Neural cell (in vitro differentiated cells): ENCODE measurements around the gene CARD14. TPM values are rescaled to one million over a fixed set of nuclear protein-coding genes. Genes with fewer than 3 reads are reported as not detected.

Source experiments
- H2AFZ ChIP-seq: fragments of 200-600, 300-800 bp; sonication (generic), shearing (Covaris generic); 2 replicates; pipeline ENCODE4 v1.6.0; 2014; ENCODE audit warnings: low read depth, mild to moderate bottlenecking, antibody characterized with exemption, low read length, moderate library complexity
- H3F3A ChIP-seq: fragments of 200-600 bp; shearing (Covaris generic); 2 replicates; pipeline ENCODE4 v1.6.1; 2016; ENCODE audit warnings: mild to moderate bottlenecking, moderate library complexity, mixed read lengths, antibody characterized with exemption, low read length; ENCODE audit not compliant: insufficient read depth, poor library complexity, severe bottlenecking
- H3K27ac ChIP-seq: fragments of 200-600, 300-800 bp; sonication (generic), shearing (Covaris generic); 2 replicates; pipeline ENCODE4 v1.5.1; 2014; ENCODE audit warnings: mild to moderate bottlenecking, low read length, moderate library complexity
- H3K27me3 ChIP-seq: fragments of 300-800, 200-600 bp; sonication (generic), shearing (Covaris generic); 2 replicates; pipeline ENCODE4 v1.6.0; 2014; ENCODE audit warnings: mild to moderate bottlenecking, low read depth, low read length, moderate library complexity; ENCODE audit not compliant: insufficient read depth
- H3K36me3 ChIP-seq: fragments of 300-800, 200-600 bp; sonication (generic), shearing (Covaris generic); 2 replicates; pipeline ENCODE4 v1.5.1; 2014; ENCODE audit warnings: mild to moderate bottlenecking, antibody characterized with exemption, low read length, moderate library complexity; ENCODE audit not compliant: insufficient read depth
- H3K4me2 ChIP-seq: fragments of 300-800, 200-600 bp; sonication (generic), shearing (Covaris generic); 2 replicates; pipeline ENCODE4 v1.6.0; 2014; ENCODE audit warnings: mild to moderate bottlenecking, low read length
- H3K4me3 ChIP-seq: fragments of 300-800, 200-600 bp; sonication (generic), shearing (Covaris generic); 2 replicates; pipeline ENCODE4 v1.5.1; 2014; ENCODE audit warnings: mild to moderate bottlenecking, low read length, moderate library complexity
- H3K79me2 ChIP-seq: fragments of 200-600 bp; shearing (Covaris generic); replicated peaks from 2 replicates; pipeline ENCODE4 v1.6.0; 2014; ENCODE audit warnings: mild to moderate bottlenecking, low read length, moderate library complexity; ENCODE audit not compliant: insufficient read depth
- H3K9ac ChIP-seq: fragments of 300-800, 200-600 bp; sonication (generic), shearing (Covaris generic); 2 replicates; pipeline ENCODE4 v1.6.1; 2016; ENCODE audit warnings: mild to moderate bottlenecking, low read length, mixed read lengths
- H3K9me2 ChIP-seq: fragments of 200-600 bp; shearing (Covaris generic); 2 replicates; pipeline ENCODE4 v1.6.1; 2016; ENCODE audit warnings: mild to moderate bottlenecking, low read length, mixed read lengths; ENCODE audit not compliant: insufficient read depth
- H3K9me3 ChIP-seq: fragments of 200-600, 300-800 bp; sonication (generic), shearing (Covaris generic); 2 replicates; pipeline ENCODE4 v1.6.1; 2016; ENCODE audit warnings: mild to moderate bottlenecking, mixed run types, low read length, moderate library complexity, mixed read lengths
- H4K20me1 ChIP-seq: fragments of 200-600 bp; shearing (Covaris generic); 2 replicates; pipeline ENCODE4 v1.6.1; 2016; ENCODE audit warnings: mild to moderate bottlenecking, mixed run types; ENCODE audit not compliant: insufficient read depth
- CTCF ChIP-seq: fragments of 450-650 bp; IDR thresholded peaks from 2 replicates; pipeline ENCODE4 v1.5.1; 2014; ENCODE audit warnings: antibody characterized with exemption, mild to moderate bottlenecking, moderate library complexity; ENCODE audit not compliant: poor library complexity, severe bottlenecking
- EP300 ChIP-seq: fragments of 450-650 bp; conservative IDR thresholded peaks from 2 replicates; pipeline ENCODE4 v1.6.1; 2014; ENCODE audit warnings: antibody characterized with exemption, mild to moderate bottlenecking, moderate library complexity; ENCODE audit not compliant: poor library complexity, severe bottlenecking
- EZH2 ChIP-seq: fragments of 200-600, 300-800 bp; shearing (Covaris generic), sonication (generic); IDR thresholded peaks from 2 replicates; pipeline ENCODE4 v1.6.1; 2014; ENCODE audit warnings: antibody characterized with exemption, low read length, borderline replicate concordance, mild to moderate bottlenecking; ENCODE audit not compliant: insufficient read depth, poor library complexity, severe bottlenecking
- MXI1 ChIP-seq: fragments of 450-650 bp; conservative IDR thresholded peaks from 2 replicates; pipeline ENCODE4 v1.6.1; 2014; ENCODE audit warnings: antibody characterized with exemption, mild to moderate bottlenecking; ENCODE audit not compliant: poor library complexity, severe bottlenecking
- POLR2AphosphoS5 ChIP-seq: IDR thresholded peaks from 2 replicates; pipeline ENCODE4 v1.6.1; 2012
- RAD21 ChIP-seq: fragments of 450-650 bp; conservative IDR thresholded peaks from 2 replicates; pipeline ENCODE4 v1.6.1; 2014; ENCODE audit warnings: antibody characterized with exemption, mild to moderate bottlenecking, moderate library complexity
- REST ChIP-seq: IDR thresholded peaks from 2 replicates; pipeline ENCODE4 v1.6.1; 2012; ENCODE audit warnings: borderline replicate concordance
- SMC3 ChIP-seq: fragments of 450-650 bp; conservative IDR thresholded peaks from 2 replicates; pipeline ENCODE4 v1.6.1; 2014; ENCODE audit warnings: antibody characterized with exemption, mild to moderate bottlenecking, moderate library complexity; ENCODE audit not compliant: poor library complexity
- TAF1 ChIP-seq: IDR thresholded peaks from 2 replicates; pipeline ENCODE4 v1.6.1; 2012; ENCODE audit warnings: low read depth
- polyA plus RNA-seq: library from polyadenylated mRNA; depleted of rRNA; stranded (reverse); fragments of >200 nt; gene quantifications from 2 replicates; pipeline ENCODE4 v1.2.3, GENCODE V29; 2014

Gene CARD14
- polyA plus RNA-seq, 1 donor from 2014 or later = 0.12 TPM

GRCh38 chr17:80146121-80147034 lies 23.5 kb upstream of the CARD14 start:
- peaks cover 5% of the 10 kb centered on the region for H3K36me3 ChIP-seq
- H3K4me2 ChIP-seq = peak overlapping the region; percentile 90
- peaks cover 40% of the 10 kb centered on the region for H3K79me2 ChIP-seq
- H3K27ac ChIP-seq = peak overlapping the region; percentile 66
- no peaks in the 10 kb centered on the region for H3K9me2 ChIP-seq
- no peaks in the 10 kb centered on the region for H3K27me3 ChIP-seq
- H3K4me3 ChIP-seq = peak overlapping the region; percentile 95
- H3F3A ChIP-seq = no peaks in the 10 kb centered on the region
- H3K9ac ChIP-seq = peak overlapping the region; percentile 85
- TF ChIP-seq REST (no peak), MXI1 (peak; percentile 5), TAF1 (no peak), POLR2AphosphoS5 (no peak), RAD21 (no peak), EP300 (no peak), SMC3 (peak; percentile 45)
- peaks cover 3% of the 10 kb centered on the region for H4K20me1 ChIP-seq
- no peaks in the 10 kb centered on the region for H3K9me3 ChIP-seq
- no peak overlapping the region for H2AFZ ChIP-seq

- H2AFZ ChIP-seq = peak within 1 kb of the TSS; percentile 34
- H3K9me2 ChIP-seq = no peaks in the 10 kb centered on the region
- no peaks in the 10 kb centered on the region for H3F3A ChIP-seq
- no peaks in the 10 kb centered on the region for H3K27me3 ChIP-seq
- H3K4me2 ChIP-seq = peak within 1 kb of the TSS; percentile 90
- H3K79me2 ChIP-seq = peaks cover 40% of the 10 kb centered on the region
- TF ChIP-seq SMC3 = peak; percentile 26
- TF ChIP-seq REST = no peak
- TF ChIP-seq RAD21 = no peak
- peak; percentile 69 for TF ChIP-seq MXI1
- no peak for TF ChIP-seq EP300
- TF ChIP-seq POLR2AphosphoS5 = peak; percentile 88
- TF ChIP-seq EZH2 = no peak
- TF ChIP-seq CTCF = peak; percentile 45
- peak; percentile 11 for TF ChIP-seq TAF1
- H3K27ac ChIP-seq = peak within 1 kb of the TSS; percentile 72
- peak within 1 kb of the TSS; percentile 85 for H3K9ac ChIP-seq
- peaks cover 3% of the 10 kb centered on the region for H4K20me1 ChIP-seq
- H3K36me3 ChIP-seq = no peaks in the 10 kb centered on the region
- H3K4me3 ChIP-seq = peak within 1 kb of the TSS; percentile 95
- no peaks in the 10 kb centered on the region for H3K9me3 ChIP-seq
Observed at GRCh38 chr17:80147035-80147822, 22.6 kb upstream of the CARD14 start, which contains the start of gene EIF4A3. EIF4A3 (minus strand) TSS chr17:80147128; CDS start chr17:80146961, 167 bp downstream.
